Measurements from ENCODE around the gene MYL6B.
A peak's percentile ranks its signal among the peaks of the same experiment; 100 is the strongest.
"Not testable (repeated sequence)": the region's sequence is repeated elsewhere in the genome, so short reads cannot be mapped to it uniquely, and the experiment has no call there.

Gene MYL6B

DNA sequence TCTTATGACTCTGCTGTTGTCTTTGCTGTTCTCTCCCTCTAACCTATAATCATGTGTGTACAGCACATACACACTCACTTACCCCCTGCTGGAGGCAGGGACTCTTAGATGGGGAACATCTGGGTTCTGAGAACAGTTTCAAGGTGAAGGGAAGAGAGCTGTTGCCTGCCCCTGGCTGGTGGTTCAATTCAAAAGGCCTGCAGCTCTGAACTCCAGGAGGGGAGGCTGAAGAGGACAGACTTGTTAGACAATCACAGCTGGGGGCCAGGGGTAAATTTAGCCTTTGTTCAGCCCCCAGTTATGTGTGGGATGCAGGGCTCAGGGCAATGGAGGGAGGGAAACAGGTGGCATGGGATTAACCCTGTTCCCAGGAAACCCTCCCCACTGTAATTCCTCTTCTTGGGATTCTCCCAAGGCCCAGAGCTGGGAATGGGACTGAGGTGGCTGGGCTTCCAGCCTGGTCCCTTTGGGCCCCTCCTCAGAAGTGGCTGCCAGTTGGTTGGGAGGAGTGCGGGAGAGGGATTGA lies 1.9 kb downstream of the MYL6B start:
- DNase-seq = no peak

DNA sequence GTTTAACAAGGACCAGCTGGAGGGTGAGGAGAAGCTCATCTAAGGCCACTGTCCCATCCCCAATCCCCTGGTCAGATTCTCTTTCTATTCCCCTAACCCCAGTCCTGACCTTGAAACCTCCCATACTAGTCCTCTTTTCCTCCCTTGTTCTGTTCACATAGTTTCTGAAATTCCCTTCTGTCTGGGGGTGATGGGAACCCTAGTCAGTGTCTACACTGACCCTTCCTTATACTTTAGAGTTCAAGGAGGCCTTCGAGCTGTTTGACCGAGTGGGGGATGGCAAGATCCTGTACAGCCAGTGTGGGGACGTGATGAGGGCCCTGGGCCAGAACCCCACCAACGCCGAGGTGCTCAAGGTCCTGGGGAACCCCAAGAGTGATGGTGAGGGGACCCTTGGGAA lies 2.4 kb downstream of the MYL6B start:
- DNase-seq = no peak

DNA sequence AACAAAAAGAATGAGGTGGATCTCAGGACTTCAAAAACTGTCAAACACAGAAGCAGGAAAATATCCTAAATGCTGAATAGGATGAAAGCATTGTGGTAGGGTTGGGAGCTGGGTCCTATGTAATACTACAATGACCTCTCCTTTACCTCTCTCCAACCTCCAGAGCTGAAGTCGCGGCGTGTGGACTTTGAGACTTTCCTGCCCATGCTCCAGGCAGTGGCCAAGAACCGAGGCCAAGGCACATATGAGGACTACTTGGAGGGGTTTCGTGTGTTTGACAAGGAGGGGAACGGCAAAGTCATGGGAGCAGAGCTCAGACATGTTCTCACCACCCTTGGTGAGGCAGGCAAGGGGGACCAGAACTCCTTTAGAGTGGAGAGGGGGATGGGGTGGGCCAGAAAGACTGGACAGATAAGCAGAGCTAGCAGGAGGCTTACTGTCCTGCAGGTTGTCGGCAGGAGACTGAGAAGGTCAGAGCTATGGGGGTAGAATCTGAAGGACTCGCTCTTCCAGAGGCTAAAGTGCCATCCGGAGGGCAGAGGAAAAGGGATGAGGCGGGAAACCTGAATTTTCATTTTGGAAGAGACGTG lies 3.0 kb downstream of the MYL6B start:
- DNase-seq = no peak

DNA sequence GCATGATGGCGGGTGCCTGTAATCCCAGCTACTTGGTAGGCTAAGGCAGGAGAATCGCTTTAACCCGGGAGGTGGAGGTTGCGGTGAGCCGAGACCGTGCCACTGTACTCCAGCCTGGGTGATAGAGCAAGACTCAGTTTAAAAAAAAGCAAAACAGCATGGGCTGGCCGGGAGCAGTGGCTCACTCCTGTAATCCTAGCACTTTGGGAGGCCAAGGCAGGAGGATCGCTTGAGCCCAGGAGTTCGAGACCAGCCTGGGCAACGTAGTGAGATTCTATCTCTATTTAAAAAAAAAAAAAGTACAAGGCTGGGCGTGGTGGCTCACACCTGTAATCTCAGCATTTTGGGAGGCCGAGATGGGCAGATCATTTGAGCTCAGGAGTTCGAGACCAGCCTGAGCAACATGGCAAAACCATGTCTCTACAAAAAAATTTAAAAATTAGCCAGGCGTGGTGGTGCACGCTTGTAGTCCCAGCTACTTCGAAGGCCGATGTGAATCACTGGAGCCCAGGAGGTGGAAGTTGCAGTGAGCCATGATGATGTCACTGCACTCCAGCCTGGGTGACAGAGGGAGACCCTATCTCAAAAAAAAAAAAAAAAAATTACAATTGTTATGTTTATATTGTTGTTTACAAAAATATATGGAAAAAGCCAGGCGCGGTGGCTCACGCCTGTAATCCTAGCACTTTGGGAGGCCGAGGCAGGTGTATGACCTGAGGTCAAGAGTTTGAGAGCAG lies 4.2 kb downstream of the MYL6B start:
- DNase-seq = not testable (repeated sequence)

DNA sequence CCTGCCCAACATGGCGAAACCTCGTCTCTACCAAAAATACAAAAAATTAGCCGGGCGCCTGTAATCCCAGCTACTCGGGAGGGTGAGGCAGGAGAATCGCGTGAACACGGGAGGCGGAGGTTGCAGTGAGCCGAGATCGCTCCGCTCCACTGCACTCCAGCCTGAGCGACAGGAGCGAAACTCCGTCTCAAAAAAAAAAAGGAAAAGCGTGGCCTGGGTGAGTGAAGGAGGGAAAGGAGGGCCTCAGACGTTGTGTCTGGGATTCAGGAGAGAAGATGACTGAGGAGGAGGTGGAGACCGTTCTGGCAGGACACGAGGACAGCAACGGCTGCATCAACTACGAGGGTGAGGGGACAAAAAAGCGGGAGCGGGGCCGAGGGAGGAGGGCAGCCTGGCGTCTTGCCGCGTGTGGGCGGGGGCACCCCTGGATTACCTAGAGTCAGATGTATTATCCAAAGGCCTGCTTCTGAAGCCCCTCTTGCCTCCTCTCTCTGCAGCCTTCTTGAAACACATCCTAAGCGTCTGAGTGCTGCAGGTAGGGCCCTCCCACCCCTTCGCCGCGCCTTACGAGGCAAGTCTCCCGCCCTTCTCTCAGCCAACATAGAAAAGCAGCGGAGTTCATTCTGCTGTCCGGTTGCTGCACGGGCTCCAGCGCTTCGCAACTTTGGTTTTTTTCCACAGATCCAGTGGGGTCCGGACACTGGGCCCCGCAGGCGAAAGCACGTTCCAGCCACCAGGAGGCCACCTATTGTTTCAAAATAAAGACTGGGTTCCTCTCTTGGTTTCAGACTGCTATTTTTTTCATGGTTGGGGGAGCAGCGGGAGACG lies 5.0 kb downstream of the MYL6B start:
- DNase-seq = peak; percentile 71

DNA sequence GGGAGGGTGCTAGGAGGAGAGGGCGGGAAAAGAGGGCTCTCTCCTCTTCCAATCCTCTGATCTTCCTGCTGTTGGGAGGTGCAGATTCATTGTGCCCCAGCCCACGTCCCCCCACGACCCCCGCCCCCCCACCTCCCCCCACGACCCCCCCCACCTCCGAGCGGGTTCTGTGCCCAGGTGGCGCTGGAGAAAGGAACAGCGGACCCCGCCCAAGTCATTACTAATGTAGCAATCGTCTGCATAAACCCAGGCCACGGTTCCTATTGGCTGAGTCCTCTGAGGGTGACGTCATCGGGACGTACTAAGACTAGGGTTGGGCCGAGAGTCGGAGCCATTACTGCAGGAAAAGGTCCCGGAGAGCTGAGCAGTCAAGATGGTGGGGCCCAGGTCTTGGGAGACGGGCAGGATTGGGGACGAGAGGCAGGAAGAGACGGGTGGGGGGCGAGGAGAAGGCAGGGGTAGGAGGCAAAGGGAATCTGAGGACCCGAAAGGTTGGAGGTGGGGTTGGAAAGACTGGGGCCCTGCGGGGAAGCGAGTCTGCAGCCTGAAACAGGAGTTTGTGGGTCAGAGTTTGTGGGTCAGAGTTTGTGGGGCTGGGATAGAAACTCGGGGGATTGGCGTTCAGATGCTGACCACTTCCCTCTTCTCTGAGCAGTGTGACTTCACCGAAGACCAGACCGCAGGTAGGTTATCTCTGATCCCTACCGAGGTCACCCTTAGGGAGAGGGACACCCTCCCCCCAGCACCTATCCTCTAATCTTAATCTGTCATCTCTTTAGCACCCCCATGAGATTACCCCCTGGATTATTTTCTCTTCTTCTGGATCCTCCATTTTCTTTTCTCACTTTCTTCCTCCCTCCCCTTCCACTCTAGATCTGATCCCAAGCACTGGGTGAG lies 5.9 kb downstream of the MYL6B start, which contains the start of gene MYL6:
TSS of gene MYL6 (plus strand) at position 331 of the 897 bp plus-strand sequence. CDS start at position 374, 43 bp downstream.
- DNase-seq = peak; percentile 93

DNA sequence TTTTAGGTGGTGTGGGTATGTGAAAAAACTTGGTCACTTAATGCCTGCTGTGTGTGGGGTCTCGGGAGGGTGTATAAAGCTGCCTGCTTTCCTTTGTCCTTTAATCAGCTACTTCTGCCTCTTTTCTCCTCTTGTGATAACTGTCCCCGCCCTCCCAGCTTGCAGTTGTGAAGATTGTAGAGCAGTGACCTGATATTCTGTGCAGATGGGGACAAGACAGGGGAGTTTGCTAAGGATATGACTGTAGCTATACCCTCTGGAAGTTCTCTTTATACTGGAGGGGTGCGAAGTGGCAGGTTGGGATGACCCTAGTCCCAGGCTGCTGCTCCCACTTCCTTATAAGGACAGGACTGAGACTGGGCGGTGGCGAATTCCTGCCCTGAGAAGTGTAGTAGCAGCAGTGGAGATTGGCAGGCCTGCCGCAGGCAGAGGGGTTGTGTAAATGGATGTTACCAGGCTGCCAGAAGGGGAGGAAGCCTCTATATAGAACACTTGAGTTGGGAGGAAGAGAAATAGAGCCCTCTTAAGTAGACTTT lies 6.6 kb downstream of the MYL6B start:
- DNase-seq = no peak

DNA sequence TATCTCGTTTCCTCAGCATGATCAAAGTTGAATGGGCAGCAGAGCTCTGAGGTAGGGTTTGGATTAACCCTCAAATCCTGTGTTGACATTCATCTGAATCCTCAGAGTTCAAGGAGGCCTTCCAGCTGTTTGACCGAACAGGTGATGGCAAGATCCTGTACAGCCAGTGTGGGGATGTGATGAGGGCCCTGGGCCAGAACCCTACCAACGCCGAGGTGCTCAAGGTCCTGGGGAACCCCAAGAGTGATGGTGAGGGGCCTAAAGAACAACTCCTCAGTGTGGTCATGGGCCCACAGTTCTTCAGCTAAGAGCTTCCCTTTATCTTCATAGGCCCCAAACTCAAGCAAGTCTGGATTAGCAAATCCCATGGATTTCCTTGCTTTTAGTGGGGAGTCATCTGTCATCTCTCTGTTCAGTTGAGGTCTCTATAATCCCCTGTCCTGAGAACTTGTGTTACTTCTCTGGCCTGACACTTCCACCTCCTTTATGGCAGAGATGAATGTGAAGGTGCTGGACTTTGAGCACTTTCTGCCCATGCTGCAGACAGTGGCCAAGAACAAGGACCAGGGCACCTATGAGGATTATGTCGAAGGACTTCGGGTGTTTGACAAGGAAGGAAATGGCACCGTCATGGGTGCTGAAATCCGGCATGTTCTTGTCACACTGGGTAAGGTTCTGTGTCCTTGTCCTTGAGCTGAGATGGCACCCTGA lies 7.2 kb downstream of the MYL6B start:
- DNase-seq = no peak

DNA sequence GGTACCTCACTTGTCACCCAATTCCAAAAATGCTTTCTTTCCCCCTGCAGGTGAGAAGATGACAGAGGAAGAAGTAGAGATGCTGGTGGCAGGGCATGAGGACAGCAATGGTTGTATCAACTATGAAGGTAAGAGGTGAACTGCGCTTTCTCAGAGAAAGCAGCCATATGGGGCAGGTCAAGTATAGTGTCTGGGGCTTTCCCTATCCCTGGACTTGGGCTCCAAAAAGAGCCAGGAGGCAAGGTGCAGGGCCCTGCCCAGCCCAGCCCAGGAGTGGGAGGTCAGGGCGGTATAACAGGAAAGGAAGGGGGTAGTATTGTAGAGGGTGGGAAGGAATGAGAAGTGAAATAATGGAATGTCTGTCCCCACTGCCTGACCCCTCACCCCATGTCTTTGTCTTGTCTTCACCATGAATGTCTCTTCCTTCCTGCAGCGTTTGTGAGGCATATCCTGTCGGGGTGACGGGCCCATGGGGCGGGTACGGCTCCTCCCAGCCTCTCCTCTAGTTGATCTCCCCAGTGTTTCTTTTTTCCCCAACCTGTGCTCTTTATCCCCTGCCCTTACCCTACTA lies 7.9 kb downstream of the MYL6B start:
- DNase-seq = peak; percentile 65

DNA sequence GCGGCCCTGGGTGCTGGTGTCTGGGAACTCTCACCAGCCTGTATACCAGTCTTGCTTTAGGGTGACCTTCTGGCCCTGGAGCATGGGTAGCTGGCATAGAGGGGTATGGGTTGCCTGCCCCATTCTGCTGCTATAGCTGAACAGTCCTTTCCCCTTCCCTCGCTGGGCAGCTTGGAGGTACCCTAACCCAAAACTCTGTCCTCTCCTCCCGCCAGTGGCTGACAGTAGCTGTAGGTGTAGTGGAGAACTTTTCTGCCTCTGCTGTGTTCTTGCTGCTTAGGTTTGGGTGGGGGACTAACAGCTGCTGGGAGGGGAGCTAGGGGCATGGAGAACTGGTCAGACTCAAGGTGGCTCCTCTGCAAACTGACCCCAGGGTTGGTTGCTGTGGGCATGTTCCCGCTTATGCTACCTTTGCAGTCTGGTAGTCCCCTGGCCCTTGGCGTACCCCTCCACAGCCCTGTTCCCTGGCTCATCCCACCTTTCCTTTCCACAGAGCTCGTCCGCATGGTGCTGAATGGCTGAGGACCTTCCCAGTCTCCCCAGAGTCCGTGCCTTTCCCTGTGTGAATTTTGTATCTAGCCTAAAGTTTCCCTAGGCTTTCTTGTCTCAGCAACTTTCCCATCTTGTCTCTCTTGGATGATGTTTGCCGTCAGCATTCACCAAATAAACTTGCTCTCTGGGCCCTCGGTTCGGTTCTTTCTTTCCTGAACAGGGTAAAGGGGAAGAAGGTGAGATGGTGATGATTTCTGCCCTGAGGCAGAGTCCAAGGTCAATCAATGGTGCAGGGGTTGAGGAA lies 8.7 kb downstream of the MYL6B start:
- DNase-seq = no peak

DNA sequence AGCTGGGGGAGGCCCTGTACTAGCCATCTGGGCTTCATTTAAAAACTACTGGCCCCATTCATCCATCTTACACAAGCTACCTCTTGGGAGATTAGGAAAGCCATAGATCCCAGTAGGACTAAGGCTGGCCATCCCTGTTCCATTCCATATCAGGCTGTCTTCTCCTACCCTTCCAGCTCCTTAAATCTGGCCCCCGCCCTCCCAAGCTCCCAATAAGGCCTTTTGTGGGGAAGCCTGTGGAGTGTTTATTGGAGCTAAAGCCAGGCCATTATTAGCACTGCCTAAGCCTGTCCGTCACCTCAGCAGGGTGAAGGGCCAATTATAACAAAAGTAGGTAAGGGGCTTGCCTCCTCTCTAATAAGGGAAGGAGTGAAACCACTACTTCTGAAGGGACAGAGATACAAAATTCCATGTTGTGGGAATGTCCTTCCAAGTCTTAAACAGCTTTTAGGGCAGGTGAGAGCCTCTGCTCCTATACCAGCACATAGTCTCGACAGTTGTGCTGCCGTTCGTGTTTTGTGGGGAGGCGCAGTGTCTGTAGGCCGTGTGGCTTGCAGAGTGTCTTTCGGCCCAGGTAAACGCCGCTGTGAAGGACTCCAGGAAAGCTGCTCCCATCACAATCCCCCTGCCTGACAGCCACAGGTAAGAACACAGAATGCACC lies 9.4 kb downstream of the MYL6B start:
- DNase-seq = no peak

DNA sequence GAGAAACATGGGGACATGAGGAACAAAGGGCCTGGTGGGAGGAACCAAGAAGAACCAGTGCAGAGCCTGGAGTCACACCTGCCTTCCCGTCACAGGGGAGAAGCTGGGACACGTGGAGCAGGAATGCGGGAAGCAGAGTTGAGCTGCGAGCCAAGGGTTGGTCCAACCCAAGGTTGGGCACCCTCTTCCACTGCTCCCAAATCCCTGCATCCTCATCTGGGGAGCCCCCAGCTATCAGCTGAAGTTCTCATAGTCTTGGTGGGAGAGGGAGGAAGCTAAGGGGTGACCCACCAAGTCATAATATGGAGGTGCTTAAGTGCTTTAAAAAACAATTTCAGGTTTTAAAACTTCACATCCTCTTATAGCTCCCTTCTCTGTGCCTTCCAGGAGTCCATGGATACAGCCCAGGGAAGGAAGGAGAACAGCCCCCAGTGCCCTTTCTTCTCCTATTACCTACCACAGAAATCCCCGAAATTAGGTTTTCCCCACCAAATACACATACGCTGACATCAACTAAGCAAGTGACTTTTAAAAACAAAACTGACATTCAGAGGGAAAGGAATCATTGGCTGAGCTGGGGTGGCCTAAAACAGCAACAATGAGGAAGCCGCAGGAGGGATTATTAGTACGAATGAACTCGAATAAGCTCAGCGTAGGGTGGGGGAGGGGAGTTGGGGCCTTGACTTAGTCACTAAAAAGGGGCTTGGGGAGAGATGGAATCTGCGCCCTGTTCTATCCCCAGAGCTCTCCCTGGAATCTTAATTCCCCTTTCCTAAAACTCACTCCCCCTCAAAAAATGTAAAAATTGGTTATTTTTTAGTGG lies 10.3 kb downstream of the MYL6B start:
- DNase-seq = no peak

DNA sequence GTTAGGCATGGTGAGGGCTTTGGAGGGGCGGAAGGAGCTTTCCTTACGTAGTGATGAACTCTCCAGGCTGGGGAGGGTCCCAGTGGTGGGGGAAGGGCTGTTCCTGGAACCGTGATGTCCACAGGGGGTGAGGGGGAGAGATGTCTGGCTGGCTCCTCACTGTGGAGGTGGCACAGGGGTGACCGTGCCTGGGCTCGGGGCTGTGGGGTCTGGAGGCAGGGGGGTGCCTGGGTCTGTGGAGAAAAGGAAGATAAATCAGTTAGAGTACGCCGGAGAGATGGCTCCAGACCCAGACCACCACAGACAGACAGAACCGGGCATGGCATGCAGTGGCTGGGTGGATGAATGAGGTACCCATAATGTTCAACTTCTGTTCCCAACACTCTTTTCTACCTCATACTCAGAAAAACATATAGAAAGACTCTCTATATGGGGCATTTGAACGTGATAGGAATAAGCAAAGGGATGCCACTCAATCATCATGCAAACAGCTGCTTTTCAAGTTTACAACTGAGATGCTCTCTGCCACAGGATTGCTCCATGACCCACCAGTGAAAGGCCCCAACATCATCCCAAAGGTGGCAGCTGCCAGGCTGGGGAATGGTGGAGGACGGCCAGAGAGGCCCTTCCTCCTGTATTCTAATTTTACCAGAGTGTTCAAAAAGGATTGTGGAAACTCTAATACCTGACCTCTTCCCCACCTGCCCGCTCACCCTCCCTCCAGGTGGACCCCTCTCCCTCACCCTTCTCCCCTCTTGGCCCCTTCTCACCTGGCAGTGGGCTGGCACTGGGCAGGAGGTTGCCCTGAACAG lies 11.4 kb downstream of the MYL6B start:
- no peak for DNase-seq

DNA sequence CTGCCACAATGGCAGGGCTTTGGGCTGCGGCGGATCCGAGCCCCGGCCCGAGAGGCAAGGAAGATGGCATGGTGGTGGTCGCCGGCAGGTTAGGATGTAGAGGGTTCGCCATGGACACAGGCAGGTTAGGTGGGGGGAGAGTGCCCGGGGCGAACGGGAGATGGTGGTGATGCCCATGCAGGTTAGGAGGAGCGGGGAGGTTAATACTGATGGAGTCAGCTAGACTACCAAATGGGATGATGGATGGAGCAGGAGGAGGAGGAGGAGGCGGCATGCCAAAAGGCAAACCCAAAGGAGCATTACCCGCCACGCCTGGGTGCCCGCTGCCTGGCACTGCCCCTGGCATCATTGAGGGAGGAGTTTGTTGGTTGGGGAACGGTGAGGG lies 11.9 kb downstream of the MYL6B start:
- no peak for DNase-seq

DNA sequence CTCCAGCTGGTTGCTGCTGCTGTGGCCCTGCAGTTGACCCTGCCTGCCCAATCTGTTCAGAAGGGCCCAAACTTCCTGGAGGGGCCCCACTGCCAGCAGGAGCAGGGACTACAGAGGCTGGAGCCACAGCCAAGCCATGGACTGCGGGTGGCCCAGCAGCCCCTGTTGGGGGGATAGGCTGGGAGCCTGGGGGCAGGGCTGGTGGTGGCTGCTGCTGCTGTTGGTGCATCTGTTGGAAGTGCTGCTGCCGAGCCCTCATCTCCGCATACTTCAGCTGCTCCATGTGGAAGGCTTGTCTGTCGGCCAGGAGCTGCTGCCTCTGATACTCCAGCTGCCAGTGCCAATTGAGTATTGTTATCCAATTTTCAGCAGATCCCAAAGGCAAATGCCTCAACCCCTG lies 13.0 kb downstream of the MYL6B start:
- DNase-seq = no peak

DNA sequence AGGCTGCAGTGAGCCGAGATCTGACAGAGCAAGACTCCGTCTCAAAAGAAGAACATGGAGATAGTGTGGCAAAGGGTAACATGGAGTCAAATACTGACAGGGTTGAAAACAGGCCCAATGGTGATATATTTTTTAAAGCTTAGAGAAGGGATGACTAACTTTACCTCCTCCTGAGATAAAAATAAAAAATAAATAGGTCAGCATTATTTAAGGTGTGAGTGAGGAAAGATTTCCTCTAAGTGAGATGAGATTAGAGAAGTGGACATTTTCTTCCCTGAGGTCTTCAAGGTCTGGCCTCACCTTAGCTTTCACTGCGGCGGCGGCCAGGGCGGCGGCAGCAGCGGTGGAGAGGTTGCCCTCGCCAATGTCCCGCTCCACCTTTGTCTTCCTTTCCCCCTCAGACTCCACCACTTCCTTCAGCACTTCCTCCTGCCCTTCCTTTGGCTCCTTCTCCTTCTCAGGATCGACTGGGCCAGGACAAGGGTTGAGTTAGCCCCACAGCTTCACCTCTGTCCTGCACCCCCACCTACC lies 16.9 kb downstream of the MYL6B start:
- no peak for DNase-seq

DNA sequence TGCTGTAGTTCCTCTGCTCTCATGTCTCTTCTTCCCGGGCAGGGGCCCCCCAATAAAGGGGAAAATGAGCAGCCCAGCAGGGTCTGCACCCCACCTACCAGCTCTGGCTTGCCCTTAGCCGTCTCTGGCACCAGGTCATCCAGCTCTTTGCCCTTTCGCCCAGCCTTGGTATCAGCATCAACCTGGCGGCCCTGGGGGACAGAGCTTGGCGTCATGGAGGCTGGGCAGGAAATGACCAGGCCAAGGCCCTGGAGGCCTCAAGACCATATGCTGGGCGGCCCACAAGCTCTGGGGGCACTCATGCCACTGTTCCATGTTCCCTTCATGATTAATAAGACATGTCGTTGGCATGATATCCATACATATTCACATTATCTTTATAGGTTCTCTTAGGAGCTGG lies 20.5 kb downstream of the MYL6B start:
- DNase-seq = no peak

DNA sequence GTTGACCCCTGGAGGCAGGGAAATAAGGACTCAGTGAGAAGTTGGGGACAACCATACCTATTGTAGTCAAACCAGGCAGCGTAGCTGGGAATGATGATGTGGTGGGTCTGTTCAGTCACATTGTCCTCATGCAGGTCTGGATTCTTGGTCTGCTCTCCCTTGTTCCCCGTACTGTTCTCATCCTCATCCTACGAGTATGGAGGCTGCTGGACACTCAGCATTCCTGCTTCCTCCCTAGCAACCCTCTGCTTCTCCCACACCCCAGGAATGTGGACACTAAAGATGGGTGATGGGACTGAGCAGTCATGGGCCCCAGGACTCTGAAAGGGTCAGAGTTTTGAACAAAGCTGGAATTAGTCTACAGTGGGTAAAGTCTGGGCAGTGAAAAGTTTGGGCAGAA lies 26.0 kb downstream of the MYL6B start:
- no peak for DNase-seq
